Measurements from ENCODE around the gene CIB4. TPM values are rescaled to one million over a fixed set of nuclear protein-coding genes. Genes with fewer than 3 reads are reported as not detected.

The CIB4 gene
- not detected for total RNA-seq

DNA sequence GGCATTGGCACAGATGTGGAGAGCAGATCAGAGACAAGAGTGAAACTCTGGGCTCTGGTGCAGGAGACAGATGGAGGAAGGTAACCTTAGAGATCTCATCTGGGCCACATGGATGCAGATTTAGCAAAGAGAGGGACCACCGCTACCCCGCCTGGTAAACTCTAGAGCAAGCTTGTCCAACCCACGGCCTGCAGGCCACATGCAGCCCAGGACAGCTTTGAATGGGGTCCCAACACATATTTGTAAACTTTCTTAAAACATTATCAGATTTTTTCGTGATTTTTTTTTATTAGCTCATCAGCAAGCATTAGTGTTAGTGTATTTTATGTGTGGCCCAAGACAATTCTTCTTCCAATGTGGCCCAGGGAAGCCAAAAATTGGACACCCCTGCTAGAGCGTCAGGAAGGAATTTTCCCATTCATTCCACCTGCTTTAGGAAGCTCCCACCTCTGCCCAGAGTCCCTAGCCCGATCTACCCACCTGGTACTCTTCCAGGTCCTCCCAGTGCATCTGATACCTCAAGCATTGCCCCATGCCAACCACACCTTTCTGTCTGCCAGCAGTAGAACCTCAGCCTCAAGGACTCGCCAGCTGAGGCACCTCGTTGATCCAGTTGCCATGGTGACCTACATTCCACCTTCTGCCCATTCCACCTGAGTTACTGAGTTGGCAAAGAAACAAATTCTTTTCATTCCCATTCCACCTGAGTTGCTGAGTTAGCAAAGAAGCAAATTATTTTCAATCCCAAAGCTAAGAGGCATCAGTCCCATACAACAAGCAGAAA is at the start of gene CIB4:
TSS of gene CIB4 (minus strand) at position 586 of the 784 bp plus-strand sequence. CDS start at position 534, 52 bp downstream.
- H3K27ac Mint-ChIP-seq: no peak within 1 kb of the TSS
- H3K9me3 Mint-ChIP-seq: no peaks in the 10 kb centered on the region
- H3K4me3 Mint-ChIP-seq: no peak within 1 kb of the TSS
- H3K27me3 Mint-ChIP-seq: peaks cover 17% of the 10 kb centered on the region
- H3K36me3 Mint-ChIP-seq: no peaks in the 10 kb centered on the region
- no peaks in the 10 kb centered on the region for H3K4me1 Mint-ChIP-seq
- no peak for DNase-seq

DNA sequence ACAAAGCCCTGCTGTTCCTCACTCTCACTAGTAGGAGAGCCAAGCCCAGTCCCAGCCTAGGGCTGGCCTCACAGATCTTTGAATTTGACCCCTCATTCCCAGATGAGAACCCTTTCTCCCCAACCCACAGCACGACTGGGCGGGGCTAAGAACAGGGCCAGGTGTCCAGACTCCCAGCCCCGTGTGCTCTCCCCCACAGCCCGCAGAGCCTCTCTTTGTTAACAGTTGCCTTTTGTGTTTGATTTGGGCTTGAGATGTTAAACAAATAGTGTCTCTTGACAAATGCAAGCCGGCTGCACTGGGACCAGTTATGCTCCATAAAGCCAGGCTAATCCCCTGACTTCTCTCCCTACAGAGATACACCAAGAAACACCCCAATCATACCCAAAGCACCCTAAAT is 46.6 kb upstream of the CIB4 start:
- peaks cover 52% of the 10 kb centered on the region for H3K27me3 Mint-ChIP-seq
- H3K4me1 Mint-ChIP-seq: no peaks in the 10 kb centered on the region
- no peak for DNase-seq
- no peak overlapping the region for H3K27ac Mint-ChIP-seq
- no peaks in the 10 kb centered on the region for H3K36me3 Mint-ChIP-seq
- no peak overlapping the region for H3K4me3 Mint-ChIP-seq
- no peaks in the 10 kb centered on the region for H3K9me3 Mint-ChIP-seq

DNA sequence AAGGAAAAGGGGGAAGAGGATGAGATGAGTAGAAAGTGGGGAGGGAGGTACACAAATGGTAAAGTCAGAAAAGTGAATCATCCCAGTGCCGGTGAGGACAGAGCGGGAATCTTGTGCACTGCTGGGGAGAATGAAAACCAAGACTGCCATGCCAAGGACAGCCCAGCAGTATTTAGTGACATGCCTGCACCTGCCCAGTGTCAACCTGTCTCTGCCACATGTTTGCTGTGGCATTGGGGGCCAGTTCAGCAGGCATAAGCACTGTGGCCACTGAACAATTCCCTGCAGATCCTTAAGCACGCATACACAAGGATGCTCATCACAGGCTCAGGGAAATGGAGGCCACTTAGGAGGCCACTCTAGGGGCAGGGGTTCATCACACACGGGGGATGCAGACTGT is 46.2 kb upstream of the CIB4 start:
- no peaks in the 10 kb centered on the region for H3K9me3 Mint-ChIP-seq
- H3K4me1 Mint-ChIP-seq: no peaks in the 10 kb centered on the region
- H3K27me3 Mint-ChIP-seq: peaks cover 50% of the 10 kb centered on the region
- H3K27ac Mint-ChIP-seq: no peak overlapping the region
- no peak for DNase-seq
- no peaks in the 10 kb centered on the region for H3K36me3 Mint-ChIP-seq
- H3K4me3 Mint-ChIP-seq: no peak overlapping the region

DNA sequence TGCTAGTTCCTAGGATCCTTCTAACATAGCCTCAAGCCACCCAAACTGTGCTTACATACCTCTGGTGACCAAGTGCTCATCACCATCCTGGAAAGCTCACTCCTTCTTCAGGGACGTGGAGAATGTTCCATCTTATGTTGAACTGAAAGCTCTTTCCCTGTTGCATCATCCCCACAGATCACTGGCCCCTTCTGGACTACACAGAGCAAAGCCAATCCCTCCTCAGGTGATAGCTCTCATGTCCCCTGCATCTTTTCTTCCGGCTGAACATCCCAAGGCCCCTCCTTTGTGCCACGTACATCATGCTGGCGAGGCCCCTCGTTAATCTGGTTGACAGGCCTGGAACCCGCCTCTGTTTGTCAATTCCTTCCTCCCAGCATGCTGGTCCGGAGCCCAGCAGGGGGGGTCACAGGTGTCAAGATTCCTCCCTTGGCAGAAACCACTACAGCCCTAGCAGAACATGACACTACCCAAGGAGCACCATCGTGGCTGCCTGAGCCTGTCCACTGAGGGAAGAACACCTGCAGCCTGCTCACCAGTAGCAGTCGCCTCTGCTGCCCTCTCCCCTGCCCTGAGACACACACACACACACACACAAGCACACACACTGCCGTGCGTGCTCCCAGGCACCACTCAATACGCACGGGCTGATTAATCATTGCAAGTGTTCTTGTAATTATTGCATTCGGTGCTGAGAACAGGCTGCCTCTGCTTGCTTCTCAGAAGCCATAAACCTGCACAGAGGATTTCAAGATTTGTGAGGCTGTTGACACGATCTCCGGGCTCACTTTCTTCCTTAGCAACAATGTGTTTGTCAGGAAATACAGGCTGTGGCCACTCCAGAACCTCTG is 45.0 kb upstream of the CIB4 start:
- Mint-ChIP-seq H3K27me3 (peaks cover 42% of the 10 kb centered on the region), H3K4me3 (no peak overlapping the region), H3K36me3 (no peaks in the 10 kb centered on the region), H3K27ac (no peak overlapping the region), H3K4me1 (no peaks in the 10 kb centered on the region), H3K9me3 (no peaks in the 10 kb centered on the region)
- DNase-seq: no peak

DNA sequence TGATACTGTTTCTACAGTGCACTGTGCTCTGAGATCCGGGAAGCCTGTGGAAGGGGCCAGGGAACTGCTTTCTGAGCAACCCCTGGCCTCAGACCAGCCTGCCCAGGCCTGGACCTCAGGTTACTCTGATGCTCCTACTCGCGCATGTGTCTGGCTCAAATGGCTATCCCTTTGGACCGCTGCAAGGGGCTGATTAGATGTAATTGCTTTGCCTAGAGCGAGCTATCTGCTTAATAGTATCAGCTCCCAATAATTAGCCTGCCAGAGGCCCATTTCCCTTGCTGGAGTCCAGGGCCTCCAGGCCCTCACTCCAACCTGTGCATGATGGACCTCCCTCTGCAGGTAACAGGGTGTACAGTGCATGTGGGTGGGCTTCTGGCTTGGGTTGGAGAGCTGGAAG is 44.2 kb upstream of the CIB4 start:
- H3K4me1 Mint-ChIP-seq: no peaks in the 10 kb centered on the region
- H3K4me3 Mint-ChIP-seq: no peak overlapping the region
- no peaks in the 10 kb centered on the region for H3K9me3 Mint-ChIP-seq
- peaks cover 34% of the 10 kb centered on the region for H3K27me3 Mint-ChIP-seq
- no peak overlapping the region for H3K27ac Mint-ChIP-seq
- H3K36me3 Mint-ChIP-seq: no peaks in the 10 kb centered on the region
- DNase-seq: no peak

DNA sequence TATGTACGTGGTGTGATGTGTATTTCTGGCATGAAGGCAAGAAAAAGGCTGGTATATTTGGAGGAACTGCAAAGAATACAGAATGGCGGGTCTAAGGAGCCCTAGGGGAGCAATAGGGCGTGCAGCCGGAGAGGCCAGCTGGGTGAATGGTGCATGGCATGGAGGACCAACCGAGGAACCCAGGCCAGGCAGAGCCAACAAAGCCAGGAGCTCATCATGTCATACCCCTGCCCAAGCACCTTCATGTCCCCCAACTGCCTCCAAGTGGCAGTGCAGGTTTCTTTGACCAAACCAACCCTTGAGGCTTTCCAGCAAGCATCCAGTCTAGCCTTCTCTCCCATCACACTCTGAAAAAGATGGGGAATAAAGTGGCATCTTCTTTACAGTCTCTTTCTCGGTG is 42.4 kb upstream of the CIB4 start:
- Mint-ChIP-seq H3K27me3 (peaks cover 24% of the 10 kb centered on the region), H3K9me3 (no peaks in the 10 kb centered on the region), H3K4me1 (no peaks in the 10 kb centered on the region), H3K36me3 (no peaks in the 10 kb centered on the region), H3K4me3 (no peak overlapping the region), H3K27ac (no peak overlapping the region)
- no peak for DNase-seq

DNA sequence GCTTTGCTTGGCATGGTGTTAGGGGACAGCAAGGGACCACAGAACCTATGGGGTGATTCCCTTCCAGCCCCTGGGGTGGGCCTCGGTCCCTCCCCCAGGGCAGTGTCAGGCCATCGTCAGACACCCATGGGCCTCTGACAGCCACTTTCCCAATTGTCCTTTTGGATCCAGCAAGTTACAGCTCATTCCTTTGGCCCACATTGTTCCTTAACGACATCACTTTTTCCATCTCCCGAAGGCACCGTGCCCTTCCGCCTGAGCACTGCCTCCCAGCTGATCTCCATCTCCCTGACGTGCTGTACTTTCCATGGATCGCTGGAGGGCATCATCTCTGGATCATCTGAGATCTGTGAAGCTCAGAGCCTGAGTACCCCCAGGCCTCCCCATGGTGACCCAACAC is 41.0 kb upstream of the CIB4 start:
- Mint-ChIP-seq H3K9me3 (no peaks in the 10 kb centered on the region), H3K36me3 (no peaks in the 10 kb centered on the region), H3K4me1 (no peaks in the 10 kb centered on the region), H3K27ac (no peak overlapping the region), H3K27me3 (peaks cover 23% of the 10 kb centered on the region), H3K4me3 (no peak overlapping the region)
- no peak for DNase-seq

DNA sequence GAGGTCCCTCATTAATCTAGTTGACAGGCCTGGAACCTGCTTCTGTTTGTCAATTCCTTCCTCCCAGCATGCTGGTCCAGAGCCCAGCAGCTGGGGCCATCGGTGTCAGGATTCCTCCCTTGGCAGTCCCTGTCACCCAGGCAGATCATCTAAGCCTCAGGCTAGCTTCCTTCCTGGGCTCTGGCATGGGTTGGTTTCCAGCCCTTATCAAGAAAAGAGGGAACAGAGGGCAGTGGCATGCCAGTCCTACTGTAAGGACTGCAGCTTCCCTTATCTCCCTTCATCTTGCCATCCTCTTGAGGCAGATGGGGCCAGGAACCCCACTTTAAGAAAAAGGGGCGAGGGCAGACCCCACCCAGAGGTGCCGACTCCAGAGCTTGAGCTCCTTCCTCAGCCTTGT is 40.5 kb upstream of the CIB4 start:
- no peaks in the 10 kb centered on the region for H3K4me1 Mint-ChIP-seq
- H3K27ac Mint-ChIP-seq: no peak overlapping the region

DNA sequence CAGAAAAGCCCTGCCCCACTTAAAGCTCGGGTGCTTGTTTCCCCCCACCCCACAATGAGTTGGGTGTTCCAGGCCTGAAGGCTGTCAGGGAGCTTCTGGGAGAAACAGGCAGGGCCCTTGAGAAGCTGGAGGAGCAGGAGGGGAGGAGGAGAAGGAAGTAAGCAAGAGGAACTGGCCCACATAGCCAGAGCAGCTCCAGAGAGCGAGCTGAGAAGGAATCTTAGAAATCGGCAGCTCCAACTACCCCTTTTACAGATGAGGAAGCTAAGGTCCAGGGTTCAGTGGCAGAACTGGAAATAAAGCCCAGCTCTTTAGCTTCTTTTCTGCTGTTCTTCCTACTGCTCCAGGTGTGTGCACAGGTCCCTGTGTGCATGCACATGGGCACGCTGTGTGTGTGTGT is 38.7 kb upstream of the CIB4 start:
- H3K36me3 Mint-ChIP-seq: no peaks in the 10 kb centered on the region
- no peaks in the 10 kb centered on the region for H3K9me3 Mint-ChIP-seq
- no peaks in the 10 kb centered on the region for H3K4me1 Mint-ChIP-seq
- H3K4me3 Mint-ChIP-seq: no peak overlapping the region
- peaks cover 5% of the 10 kb centered on the region for H3K27me3 Mint-ChIP-seq
- no peak overlapping the region for H3K27ac Mint-ChIP-seq
- DNase-seq: no peak

More for the DNA sequence above, 40.5 kb upstream of the CIB4 start:
- Mint-ChIP-seq H3K36me3 (no peaks in the 10 kb centered on the region), H3K4me3 (no peak overlapping the region), H3K9me3 (no peaks in the 10 kb centered on the region), H3K27me3 (peaks cover 18% of the 10 kb centered on the region)
- DNase-seq: no peak

DNA sequence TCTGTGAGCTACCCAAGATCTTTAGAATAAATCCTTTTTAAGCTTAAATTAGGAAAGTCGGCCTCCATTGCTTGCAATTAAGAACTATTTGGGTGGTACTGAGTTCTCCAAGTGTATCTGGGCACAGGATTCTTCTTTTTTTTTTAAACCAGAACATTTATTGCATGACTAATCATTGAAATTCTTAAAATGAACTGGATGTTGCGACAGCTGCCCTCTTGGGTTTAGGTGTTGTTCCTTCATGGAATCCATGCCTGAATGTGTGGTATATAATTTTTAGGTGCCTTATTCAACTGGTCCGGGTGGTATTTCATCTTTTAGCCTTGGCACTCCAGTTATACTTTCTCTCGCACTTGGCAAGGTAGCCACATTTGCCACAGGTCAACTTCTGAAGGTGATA is 36.9 kb upstream of the CIB4 start:
- no peaks in the 10 kb centered on the region for H3K4me1 Mint-ChIP-seq
- no peak overlapping the region for H3K27ac Mint-ChIP-seq
- peaks cover 9% of the 10 kb centered on the region for H3K27me3 Mint-ChIP-seq
- DNase-seq: no peak
- no peak overlapping the region for H3K4me3 Mint-ChIP-seq
- no peaks in the 10 kb centered on the region for H3K36me3 Mint-ChIP-seq
- H3K9me3 Mint-ChIP-seq: no peaks in the 10 kb centered on the region

DNA sequence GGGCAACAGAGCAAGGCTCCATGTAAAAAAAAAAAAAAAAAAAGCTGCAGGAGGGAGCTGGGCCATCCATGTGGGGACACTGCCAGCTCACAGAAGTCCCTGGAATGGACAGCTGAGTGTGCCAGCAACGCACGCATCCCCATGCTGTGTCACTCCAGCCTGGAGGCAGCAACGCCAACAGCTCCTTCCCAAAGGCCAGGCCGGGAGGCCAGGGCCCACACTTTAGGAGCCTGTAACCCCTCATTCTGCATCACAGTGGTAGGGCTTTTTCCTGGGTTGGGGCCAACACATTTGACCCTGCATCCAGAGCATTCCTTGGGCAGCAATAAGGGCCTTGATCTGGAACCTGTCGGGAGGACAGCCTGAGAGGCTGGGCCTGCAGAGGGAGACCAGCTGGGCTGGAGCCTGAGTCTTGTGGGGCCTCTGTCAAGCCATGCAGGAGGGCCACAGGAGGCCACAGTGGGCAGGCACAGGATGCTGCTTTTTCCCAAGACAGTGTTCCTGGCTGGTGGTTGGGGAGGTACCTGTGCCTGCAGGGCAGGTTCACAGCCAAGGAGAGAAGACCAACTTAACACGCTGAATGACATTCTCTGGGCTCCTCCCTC is 34.6 kb upstream of the CIB4 start:
- H3K27ac Mint-ChIP-seq: no peak overlapping the region
- no peaks in the 10 kb centered on the region for H3K4me1 Mint-ChIP-seq
- no peak overlapping the region for H3K4me3 Mint-ChIP-seq
- no peak for DNase-seq
- no peaks in the 10 kb centered on the region for H3K36me3 Mint-ChIP-seq
- no peaks in the 10 kb centered on the region for H3K9me3 Mint-ChIP-seq
- peaks cover 22% of the 10 kb centered on the region for H3K27me3 Mint-ChIP-seq

DNA sequence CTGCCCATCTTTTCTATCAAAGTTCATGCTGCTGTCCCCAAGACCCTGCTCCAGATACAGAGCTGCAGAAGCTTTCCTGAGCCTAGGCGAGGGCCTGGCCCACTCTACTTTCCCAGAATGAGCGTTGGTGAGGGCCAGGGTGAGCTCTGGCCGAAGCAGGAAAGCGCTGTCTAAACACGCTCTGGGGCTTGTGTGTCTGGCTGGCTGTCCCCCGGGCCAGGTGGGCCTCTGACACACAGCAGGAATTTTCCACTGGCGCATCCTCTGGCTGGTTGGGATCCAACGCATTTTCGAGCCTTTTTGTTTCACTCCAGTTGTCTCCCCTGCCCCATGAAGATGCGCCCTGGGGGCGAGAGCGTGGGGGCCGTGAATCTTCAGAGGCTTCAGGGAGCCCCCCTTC is 33.6 kb upstream of the CIB4 start:
- no peak for DNase-seq
- Mint-ChIP-seq H3K36me3 (no peaks in the 10 kb centered on the region), H3K4me3 (no peak overlapping the region), H3K27me3 (peaks cover 31% of the 10 kb centered on the region), H3K4me1 (no peaks in the 10 kb centered on the region), H3K9me3 (no peaks in the 10 kb centered on the region), H3K27ac (no peak overlapping the region)

DNA sequence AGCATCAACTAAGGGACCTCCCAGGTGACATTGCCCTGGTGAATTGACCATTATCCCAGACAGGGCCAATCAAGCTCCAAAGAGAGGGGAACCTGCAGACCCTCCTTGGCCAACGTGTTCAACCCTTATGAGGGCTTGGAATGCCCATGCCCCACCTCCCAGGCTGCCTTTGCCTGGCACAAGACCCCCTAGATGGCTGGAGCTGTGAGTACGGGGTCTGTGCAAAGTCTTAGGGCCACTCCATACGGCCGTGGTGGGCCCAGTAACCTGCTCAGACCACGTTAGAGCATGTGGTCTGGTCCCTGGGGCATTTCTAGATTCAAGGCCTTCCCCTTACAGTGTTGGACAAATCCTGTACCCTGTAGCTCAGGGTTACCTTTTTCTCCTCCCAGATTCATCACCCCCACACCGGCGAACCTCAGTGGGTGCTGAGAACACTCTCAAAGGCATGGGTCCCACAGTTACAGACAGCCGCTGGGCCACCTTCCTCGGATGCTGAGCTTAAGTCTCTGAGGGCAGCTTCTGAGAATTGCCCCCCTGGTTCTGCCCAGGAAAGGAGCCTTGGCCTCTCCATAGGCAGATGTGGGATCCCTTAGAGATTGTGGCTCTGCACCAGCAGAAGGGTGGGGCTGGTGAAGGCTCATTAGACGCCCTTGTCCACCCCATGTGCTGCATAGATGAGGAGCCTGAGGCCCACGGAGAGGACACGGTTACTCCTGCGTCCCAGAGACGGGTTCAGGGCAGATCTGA is 33.0 kb upstream of the CIB4 start:
- no peaks in the 10 kb centered on the region for H3K36me3 Mint-ChIP-seq

DNA sequence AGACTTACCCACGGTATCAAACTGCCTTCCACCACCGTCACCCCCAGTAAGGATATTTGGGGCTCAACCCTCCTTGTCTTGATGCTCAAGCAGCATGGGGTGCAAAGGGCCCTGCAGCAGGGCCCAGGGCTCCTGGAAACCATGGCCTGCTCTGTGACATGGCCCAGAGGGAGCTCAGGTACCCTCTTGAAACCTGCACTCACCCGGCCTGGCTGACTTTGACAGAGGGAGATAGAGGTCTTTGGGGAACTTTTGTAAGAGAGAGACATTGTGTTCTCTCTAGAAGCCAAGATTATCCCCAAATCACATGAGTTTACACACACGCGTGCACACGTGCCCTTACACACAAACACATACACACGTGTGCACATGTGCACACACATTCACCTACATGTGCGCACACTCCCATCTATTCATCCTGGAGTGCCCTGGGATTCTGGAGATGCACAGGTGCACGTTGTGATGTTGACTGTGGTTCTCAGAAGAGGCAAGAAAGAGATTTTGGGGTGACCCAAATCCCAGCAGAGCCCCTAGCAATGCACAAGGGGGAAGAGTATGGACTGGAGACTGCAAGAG is 31.7 kb upstream of the CIB4 start:
- no peak for DNase-seq
- Mint-ChIP-seq H3K4me1 (no peaks in the 10 kb centered on the region), H3K36me3 (no peaks in the 10 kb centered on the region), H3K27ac (no peak overlapping the region), H3K4me3 (no peak overlapping the region), H3K27me3 (peaks cover 45% of the 10 kb centered on the region), H3K9me3 (no peaks in the 10 kb centered on the region)

More for the DNA sequence above, 33.0 kb upstream of the CIB4 start:
- no peaks in the 10 kb centered on the region for H3K4me1 Mint-ChIP-seq
- no peak overlapping the region for H3K27ac Mint-ChIP-seq
- H3K4me3 Mint-ChIP-seq: no peak overlapping the region
- H3K9me3 Mint-ChIP-seq: no peaks in the 10 kb centered on the region
- peaks cover 33% of the 10 kb centered on the region for H3K27me3 Mint-ChIP-seq
- no peak for DNase-seq
